HCT116 (cell line): Measurements from ENCODE around the gene BRWD1. TPM values are rescaled to one million over a fixed set of nuclear protein-coding genes. Genes with fewer than 3 reads are reported as not detected.

ENCODE experiments used
- ATAC-seq: fragments of 200-7000 bp; cut with Tn5 transposase; 2 replicates; pipeline ENCODE4 v1.9.1; 2020; ENCODE audit warnings: mild to moderate bottlenecking, moderate library complexity
- BruUV-seq: library from RNA; stranded (reverse); fragments of 400-500 nt; replicated peaks from 2 replicates; lab custom pipeline; 2021; lab: Mats Ljungman, UMichigan
- CTCF ChIA-PET: fragments of 300-600 bp; sonication (Branson Sonifier 250); formaldehyde crosslinking; loops from one replicate; lab custom pipeline; 2021; ENCODE audit warnings: antibody characterized with exemption; lab: Charles Lee
- POLR2A ChIA-PET: fragments of 300-600, 350-600 bp; sonication (Branson Sonifier 250); formaldehyde crosslinking; loops from one replicate; lab custom pipeline; 2021; ENCODE audit warnings: antibody characterized with exemption; lab: Charles Lee
- RAD21 ChIA-PET, 2 experiments: fragments of 300-600 bp; sonication (Branson Sonifier 250); formaldehyde crosslinking; loops; one replicate each; lab custom pipeline; 2023; ENCODE audit warnings: low total read pairs in 2 of 2; ENCODE audit not compliant: uncharacterized antibody in 2 of 2, unreplicated experiment in 2 of 2, low non-redundant PET in 1 of 2; lab: Charles Lee
- DNase-seq: peaks from one replicate; pipeline ENCODE4 v3.0.0-alpha.2; 2010; ENCODE audit warnings: low read depth, low spot score
- H2AFZ ChIP-seq: fragments of 200-600 bp; shearing (Covaris generic), sonication (generic); 2 replicates; pipeline ENCODE4 v1.6.1; 2017; ENCODE audit warnings: low read depth, mixed run types, mixed read lengths, antibody characterized with exemption, low read length; ENCODE audit not compliant: poor library complexity, severe bottlenecking
- H3K27ac ChIP-seq: 2 replicates; pipeline ENCODE4 v1.5.1; 2012; ENCODE audit warnings: low read depth, low read length
- H3K27me3 ChIP-seq: fragments of 200-600 bp; sonication (generic); 2 replicates; pipeline ENCODE4 v1.6.1; 2016; ENCODE audit warnings: mixed run types, low read length, mixed read lengths; ENCODE audit not compliant: insufficient read depth
- H3K36me3 ChIP-seq, 2 experiments: fragments of 200-500 bp in 1 of 2; fragments of 200-600 bp in 1 of 2; sonication (Bioruptor generic) in 1 of 2; sonication (generic) in 1 of 2; 2 replicates each; pipeline versions ENCODE4 v1.5.1 to v1.6.1; 2014 to 2016; ENCODE audit warnings: low read length in 2 of 2, inconsistent platforms in 1 of 2, mixed read lengths in 1 of 2, mixed run types in 1 of 2; ENCODE audit not compliant: insufficient read depth in 2 of 2, control insufficient read depth in 1 of 2
- H3K4me1 ChIP-seq, 2 experiments: fragments of 200-600 bp in 1 of 2; sonication (generic) in 1 of 2; 2 replicates each; pipeline versions ENCODE4 v1.5.1 to v1.6.1; 2012 to 2017; ENCODE audit warnings: low read length in 2 of 2, inconsistent platforms in 1 of 2, mild to moderate bottlenecking in 1 of 2, mixed read lengths in 1 of 2, mixed run types in 1 of 2, moderate library complexity in 1 of 2; ENCODE audit not compliant: insufficient read depth in 2 of 2, control insufficient read depth in 1 of 2
- H3K4me2 ChIP-seq: fragments of 200-600 bp; sonication (generic); 2 replicates; pipeline ENCODE4 v1.6.1; 2017; ENCODE audit warnings: mixed run types, low read length, mixed read lengths
- H3K4me3 ChIP-seq, 2 experiments: fragments of 200-600 bp in 1 of 2; sonication (generic) in 1 of 2; replicated peaks in 1 of 2; 2 replicates each; pipeline ENCODE4 v1.5.1; 2011 to 2016; ENCODE audit warnings: low read length in 2 of 2, control low read depth in 1 of 2, low read depth in 1 of 2, mild to moderate bottlenecking in 1 of 2, mixed read lengths in 1 of 2, mixed run types in 1 of 2
- H3K79me2 ChIP-seq: fragments of 200-600 bp; sonication (generic); 2 replicates; pipeline ENCODE4 v1.6.1; 2017; ENCODE audit warnings: mild to moderate bottlenecking, mixed run types, low read length, moderate library complexity, mixed read lengths; ENCODE audit not compliant: insufficient read depth
- H3K9ac ChIP-seq: fragments of 200-600 bp; sonication (generic); 2 replicates; pipeline ENCODE4 v1.6.1; 2016; ENCODE audit warnings: low read length, mixed read lengths
- H3K9me2 ChIP-seq: fragments of 200-600 bp; sonication (generic), shearing (Covaris generic); 2 replicates; pipeline ENCODE4 v1.6.1; 2017; ENCODE audit warnings: mixed run types, mild to moderate bottlenecking, moderate library complexity; ENCODE audit not compliant: insufficient read depth
- H3K9me3 ChIP-seq, 2 experiments: fragments of 200-500 bp in 1 of 2; fragments of 200-600 bp in 1 of 2; sonication (Bioruptor generic) in 1 of 2; sonication (generic) in 1 of 2; 2 replicates each; pipeline ENCODE4 v1.6.1; 2014 to 2017; ENCODE audit warnings: low read length in 2 of 2, mixed read lengths in 2 of 2, inconsistent platforms in 1 of 2, low read depth in 1 of 2, mild to moderate bottlenecking in 1 of 2, mixed run types in 1 of 2, moderate library complexity in 1 of 2; ENCODE audit not compliant: control insufficient read depth in 1 of 2, insufficient read depth in 1 of 2
- H4K20me1 ChIP-seq: fragments of 200-600 bp; sonication (generic), shearing (Covaris generic); 2 replicates; pipeline ENCODE4 v1.6.1; 2017; ENCODE audit warnings: mixed run types, mild to moderate bottlenecking, moderate library complexity; ENCODE audit not compliant: insufficient read depth
- CEBPB ChIP-seq: IDR thresholded peaks from 2 replicates; pipeline ENCODE4 v1.6.1; 2012; ENCODE audit warnings: low read depth
- ELF1 ChIP-seq: IDR thresholded peaks from 2 replicates; pipeline ENCODE4 v1.6.1; 2012; ENCODE audit warnings: low read depth, borderline replicate concordance
- JUND ChIP-seq: IDR thresholded peaks from 2 replicates; pipeline ENCODE4 v1.6.1; 2012
- MAX ChIP-seq: IDR thresholded peaks from 2 replicates; pipeline ENCODE4 v1.6.1; 2012
- POLR2A ChIP-seq: IDR thresholded peaks from 2 replicates; pipeline ENCODE4 v1.7.0; 2011; ENCODE audit warnings: borderline replicate concordance; ENCODE audit not compliant: insufficient read depth, insufficient read length; ENCODE audit errors: extremely low read depth
- POLR2AphosphoS5 ChIP-seq: IDR thresholded peaks from 2 replicates; pipeline ENCODE4 v1.6.1; 2011; ENCODE audit warnings: mild to moderate bottlenecking, low read depth, low read length, moderate library complexity
- REST ChIP-seq: IDR thresholded peaks from 2 replicates; pipeline ENCODE4 v1.6.1; 2012; ENCODE audit warnings: low read depth
- SP1 ChIP-seq: IDR thresholded peaks from 2 replicates; pipeline ENCODE4 v1.6.1; 2012; ENCODE audit warnings: low read depth
- SRF ChIP-seq: IDR thresholded peaks from 2 replicates; pipeline ENCODE4 v1.6.1; 2012; ENCODE audit warnings: low read depth
- TCF7L2 ChIP-seq: IDR thresholded peaks from 2 replicates; pipeline ENCODE4 v1.7.0; 2011; ENCODE audit warnings: borderline replicate concordance, inconsistent platforms; ENCODE audit not compliant: insufficient read depth, insufficient read length; ENCODE audit errors: extremely low read depth
- ZNF274 ChIP-seq: fragments of 200-500 bp; sonication (Bioruptor generic); IDR thresholded peaks from 2 replicates; pipeline ENCODE4 v1.6.1; 2014; ENCODE audit warnings: mild to moderate bottlenecking, low read depth, low read length, inconsistent platforms
- intact Hi-C: fragments of 100-400 bp; cut with micrococcal nuclease; formaldehyde crosslinking; loops from 2 replicates; pipeline ENCODE4 v1.10.0; 2022
- total RNA-seq: library from RNA; stranded (reverse); gene quantifications from one replicate; pipeline ENCODE4 v1.2.1, GENCODE V29; 2021; ENCODE audit not compliant: unreplicated experiment
- TF ChIP-seq, protein P1 (sequence below): IDR thresholded peaks from 2 replicates; pipeline ENCODE4 v1.6.1; 2011; ENCODE audit warnings: mild to moderate bottlenecking, low read length, moderate library complexity; ENCODE audit not compliant: insufficient replicate concordance; ENCODE audit errors: extremely low read depth

Gene BRWD1
- total RNA-seq, 1 experiment from 2014 or later, result 33.1 TPM

- intact Hi-C loops, result no loop called here
- Histone ChIP-seq H3K4me3 (no peak overlapping the region), H3K27ac (no peak overlapping the region), H3K9ac (no peak overlapping the region), H3K36me3 (no peaks in the 10 kb centered on the region), H3K4me2 (no peak overlapping the region), H4K20me1 (no peaks in the 10 kb centered on the region), H3K79me2 (no peaks in the 10 kb centered on the region), H3K4me1 (peaks cover 7 to 11% of the 10 kb centered on the region in 2 experiments; a peak in 2 of 4 replicates), H3K9me2 (no peaks in the 10 kb centered on the region), H3K9me3 (no peaks in the 10 kb centered on the region), H2AFZ (no peak overlapping the region), H3K27me3 (no peaks in the 10 kb centered on the region)
- no TSS peak for BruUV-seq
- ChIA-PET CTCF (interaction anchor here (1.1 to 2.6 kb wide), 3 partner anchors 349 to 425 kb away, joined by 5 to 9 read pairs (median 7); no protein-coding TSS in a partner anchor), POLR2A (no interaction called here), RAD21 (interaction anchor here in 1 of 2 experiments (1.7 kb wide), 1 partner anchor 425 kb away, joined by 5 read pairs; no protein-coding TSS in a partner anchor)
- DNase-seq (no peak), ATAC-seq (no peak)
- TF ChIP-seq MAX (no peak), POLR2A (no peak), JUND (no peak), SP1 (no peak), CEBPB (no peak), POLR2AphosphoS5 (no peak), REST (no peak), SRF (no peak), TCF7L2 (no peak), ELF1 (no peak), ZNF274 (no peak)
- TF ChIP-seq, protein P1, sequence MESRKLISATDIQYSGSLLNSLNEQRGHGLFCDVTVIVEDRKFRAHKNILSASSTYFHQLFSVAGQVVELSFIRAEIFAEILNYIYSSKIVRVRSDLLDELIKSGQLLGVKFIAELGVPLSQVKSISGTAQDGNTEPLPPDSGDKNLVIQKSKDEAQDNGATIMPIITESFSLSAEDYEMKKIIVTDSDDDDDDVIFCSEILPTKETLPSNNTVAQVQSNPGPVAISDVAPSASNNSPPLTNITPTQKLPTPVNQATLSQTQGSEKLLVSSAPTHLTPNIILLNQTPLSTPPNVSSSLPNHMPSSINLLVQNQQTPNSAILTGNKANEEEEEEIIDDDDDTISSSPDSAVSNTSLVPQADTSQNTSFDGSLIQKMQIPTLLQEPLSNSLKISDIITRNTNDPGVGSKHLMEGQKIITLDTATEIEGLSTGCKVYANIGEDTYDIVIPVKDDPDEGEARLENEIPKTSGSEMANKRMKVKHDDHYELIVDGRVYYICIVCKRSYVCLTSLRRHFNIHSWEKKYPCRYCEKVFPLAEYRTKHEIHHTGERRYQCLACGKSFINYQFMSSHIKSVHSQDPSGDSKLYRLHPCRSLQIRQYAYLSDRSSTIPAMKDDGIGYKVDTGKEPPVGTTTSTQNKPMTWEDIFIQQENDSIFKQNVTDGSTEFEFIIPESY, result no peak
Measured at GRCh38 chr21:39136711-39137110, 176.7 kb downstream of the BRWD1 start.
